Measurements from ENCODE around the gene ARFGAP1.

- no peak for TF ChIP-seq ZNF274 (IDR thresholded peaks at IDR 0.05; ENCODE audit: low read depth, low read length)
- TF ChIP-seq YY1 (IDR thresholded peaks at IDR 0.05; ENCODE audit: insufficient read depth, insufficient read length) = no peak
Measured at GRCh38 chr20:63284083-63284440, 11.4 kb downstream of the ARFGAP1 start.

Data from NT2/D1 (cell line).